ENCODE results near the gene PKLR.

The PKLR gene

DNA sequence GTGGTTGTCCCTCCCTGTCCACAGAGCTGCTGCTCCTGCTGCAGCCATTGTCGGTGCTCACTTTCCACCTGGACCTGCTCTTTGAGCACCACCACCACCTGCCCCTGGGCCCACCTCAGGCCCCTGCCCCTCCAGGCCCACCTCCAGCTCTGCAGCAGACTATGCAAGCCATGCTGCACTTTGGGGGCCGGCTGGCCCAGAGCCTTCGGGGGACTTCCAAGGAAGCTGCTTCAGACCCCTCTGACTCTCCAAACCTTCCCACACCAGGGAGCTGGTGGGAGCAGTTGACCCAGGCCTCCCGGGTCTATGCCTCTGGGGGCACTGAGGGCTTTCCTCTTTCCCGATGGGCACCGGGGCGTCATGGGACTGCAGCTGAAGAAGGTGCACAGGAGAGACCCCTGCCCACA lies 25.4 kb upstream of the PKLR start:
- H3K79me2 ChIP-seq (ENCODE audit: low read length) = no peaks in the 10 kb centered on the region
- no peak overlapping the region for H2AFZ ChIP-seq (ENCODE audit: low read length)
- H4K20me1 ChIP-seq (ENCODE audit: insufficient read depth, low read length) = no peaks in the 10 kb centered on the region
- no peaks in the 10 kb centered on the region for H3K9me3 ChIP-seq (replicated peaks; ENCODE audit: insufficient read depth, low read length)
- no peaks in the 10 kb centered on the region for H3K36me3 ChIP-seq (replicated peaks; ENCODE audit: insufficient read depth, low read length)
- H3K4me1 ChIP-seq (ENCODE audit: low read length) = 0 out of 2 replicates have a peak, but pooled peaks cover 7% of the 10 kb centered on the region
- no peak overlapping the region for H3K9ac ChIP-seq (ENCODE audit: low read length)
- no peak overlapping the region for H3K4me2 ChIP-seq (ENCODE audit: low read depth, low read length)
- TF ChIP-seq, protein P1, sequence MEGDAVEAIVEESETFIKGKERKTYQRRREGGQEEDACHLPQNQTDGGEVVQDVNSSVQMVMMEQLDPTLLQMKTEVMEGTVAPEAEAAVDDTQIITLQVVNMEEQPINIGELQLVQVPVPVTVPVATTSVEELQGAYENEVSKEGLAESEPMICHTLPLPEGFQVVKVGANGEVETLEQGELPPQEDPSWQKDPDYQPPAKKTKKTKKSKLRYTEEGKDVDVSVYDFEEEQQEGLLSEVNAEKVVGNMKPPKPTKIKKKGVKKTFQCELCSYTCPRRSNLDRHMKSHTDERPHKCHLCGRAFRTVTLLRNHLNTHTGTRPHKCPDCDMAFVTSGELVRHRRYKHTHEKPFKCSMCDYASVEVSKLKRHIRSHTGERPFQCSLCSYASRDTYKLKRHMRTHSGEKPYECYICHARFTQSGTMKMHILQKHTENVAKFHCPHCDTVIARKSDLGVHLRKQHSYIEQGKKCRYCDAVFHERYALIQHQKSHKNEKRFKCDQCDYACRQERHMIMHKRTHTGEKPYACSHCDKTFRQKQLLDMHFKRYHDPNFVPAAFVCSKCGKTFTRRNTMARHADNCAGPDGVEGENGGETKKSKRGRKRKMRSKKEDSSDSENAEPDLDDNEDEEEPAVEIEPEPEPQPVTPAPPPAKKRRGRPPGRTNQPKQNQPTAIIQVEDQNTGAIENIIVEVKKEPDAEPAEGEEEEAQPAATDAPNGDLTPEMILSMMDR (IDR thresholded peaks at IDR 0.05; ENCODE audit: low read length) = no peak
- no peak for TF ChIP-seq EZH2phosphoT487 (IDR thresholded peaks at IDR 0.05; ENCODE audit: low read length)
- TF ChIP-seq EZH2 (optimal IDR thresholded peaks at IDR 0.05; ENCODE audit: low read depth, low read length) = no peak
- no peak for DNase-seq
- no peaks in the 10 kb centered on the region for H3K9me2 ChIP-seq (replicated peaks; ENCODE audit: insufficient read depth, low read length)
- no peak overlapping the region for H3K27ac ChIP-seq (ENCODE audit: low read length)
- peaks cover 29% of the 10 kb centered on the region for H3F3A ChIP-seq (ENCODE audit: insufficient read depth, low read length)
- no peaks in the 10 kb centered on the region for H3K27me3 ChIP-seq (replicated peaks; ENCODE audit: insufficient read depth, low read length)
- H3K4me3 ChIP-seq (ENCODE audit: low read length) = no peak overlapping the region

DNA sequence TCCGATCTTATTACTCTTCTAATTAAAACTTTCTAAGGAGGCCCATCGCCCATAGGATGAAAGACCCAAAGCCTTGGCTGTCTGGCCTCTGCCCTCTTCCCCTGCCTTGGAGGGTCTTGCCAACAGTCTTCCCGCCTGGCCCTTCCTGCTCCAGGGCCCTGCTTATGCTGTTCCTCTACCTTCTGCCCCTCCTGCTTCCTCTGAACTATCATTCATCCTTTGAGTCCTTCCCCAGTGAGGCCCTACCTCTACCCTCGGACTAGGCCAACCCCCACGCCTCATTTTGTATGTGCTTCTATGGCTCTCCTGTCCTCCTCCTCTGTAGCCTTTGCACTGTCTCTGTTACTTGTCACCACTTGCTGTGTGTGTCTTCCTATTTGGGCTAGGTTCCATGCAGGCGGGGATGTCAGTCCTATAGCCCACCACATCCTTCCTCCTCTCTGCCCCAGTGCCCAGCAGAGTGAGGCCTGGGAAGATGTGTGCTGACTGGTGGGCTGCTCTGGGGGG lies 24.8 kb upstream of the PKLR start:
- H3K27ac ChIP-seq (ENCODE audit: low read length) = no peak overlapping the region
- H3K4me2 ChIP-seq (ENCODE audit: low read depth, low read length) = no peak overlapping the region

DNA sequence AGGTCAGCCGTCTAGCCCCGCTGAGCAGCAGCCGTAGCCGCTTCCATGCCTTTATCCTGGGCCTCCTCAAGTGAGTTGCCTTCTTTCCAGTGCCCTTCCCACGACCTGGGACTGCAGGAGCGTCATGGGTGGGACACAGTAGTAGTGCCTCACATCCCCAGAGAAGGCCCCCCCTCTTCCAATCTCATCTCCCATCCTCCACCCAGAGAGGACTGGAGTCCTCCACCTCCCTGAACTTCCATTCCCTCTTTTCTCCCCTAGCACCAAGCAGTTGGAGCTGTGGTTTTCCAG lies 24.3 kb upstream of the PKLR start:
- no peak overlapping the region for H2AFZ ChIP-seq (ENCODE audit: low read length)
- 0 out of 2 replicates have a peak, but pooled peaks cover 7% of the 10 kb centered on the region for H3K4me1 ChIP-seq (ENCODE audit: low read length)
- H3K9ac ChIP-seq (ENCODE audit: low read length) = no peak overlapping the region
- H3K79me2 ChIP-seq (ENCODE audit: low read length) = no peaks in the 10 kb centered on the region
- no peak for DNase-seq
- H3F3A ChIP-seq (ENCODE audit: insufficient read depth, low read length) = peaks cover 34% of the 10 kb centered on the region
- no peaks in the 10 kb centered on the region for H3K9me2 ChIP-seq (replicated peaks; ENCODE audit: insufficient read depth, low read length)
- H3K27ac ChIP-seq (ENCODE audit: low read length) = no peak overlapping the region
- TF ChIP-seq, protein P1 (IDR thresholded peaks at IDR 0.05; ENCODE audit: low read length) = no peak
- no peak for TF ChIP-seq EZH2phosphoT487 (IDR thresholded peaks at IDR 0.05; ENCODE audit: low read length)
- TF ChIP-seq EZH2 (optimal IDR thresholded peaks at IDR 0.05; ENCODE audit: low read depth, low read length) = no peak
- H3K36me3 ChIP-seq (replicated peaks; ENCODE audit: insufficient read depth, low read length) = no peaks in the 10 kb centered on the region
- H3K4me2 ChIP-seq (ENCODE audit: low read depth, low read length) = no peak overlapping the region
- no peaks in the 10 kb centered on the region for H3K9me3 ChIP-seq (replicated peaks; ENCODE audit: insufficient read depth, low read length)
- H3K4me3 ChIP-seq (ENCODE audit: low read length) = no peak overlapping the region
- H4K20me1 ChIP-seq (ENCODE audit: insufficient read depth, low read length) = no peaks in the 10 kb centered on the region
- no peaks in the 10 kb centered on the region for H3K27me3 ChIP-seq (replicated peaks; ENCODE audit: insufficient read depth, low read length)

More for the DNA sequence above, 24.8 kb upstream of the PKLR start:
- DNase-seq = no peak
- no peaks in the 10 kb centered on the region for H3K27me3 ChIP-seq (replicated peaks; ENCODE audit: insufficient read depth, low read length)
- 0 out of 2 replicates have a peak, but pooled peaks cover 7% of the 10 kb centered on the region for H3K4me1 ChIP-seq (ENCODE audit: low read length)
- H4K20me1 ChIP-seq (ENCODE audit: insufficient read depth, low read length) = no peaks in the 10 kb centered on the region
- H3K4me3 ChIP-seq (ENCODE audit: low read length) = no peak overlapping the region
- no peak overlapping the region for H2AFZ ChIP-seq (ENCODE audit: low read length)
- H3K9me2 ChIP-seq (replicated peaks; ENCODE audit: insufficient read depth, low read length) = no peaks in the 10 kb centered on the region
- TF ChIP-seq, protein P1 (IDR thresholded peaks at IDR 0.05; ENCODE audit: low read length) = no peak
- no peak for TF ChIP-seq EZH2 (optimal IDR thresholded peaks at IDR 0.05; ENCODE audit: low read depth, low read length)
- no peak for TF ChIP-seq EZH2phosphoT487 (IDR thresholded peaks at IDR 0.05; ENCODE audit: low read length)
- H3K9me3 ChIP-seq (replicated peaks; ENCODE audit: insufficient read depth, low read length) = no peaks in the 10 kb centered on the region
- no peaks in the 10 kb centered on the region for H3K79me2 ChIP-seq (ENCODE audit: low read length)
- no peak overlapping the region for H3K9ac ChIP-seq (ENCODE audit: low read length)
- peaks cover 31% of the 10 kb centered on the region for H3F3A ChIP-seq (ENCODE audit: insufficient read depth, low read length)
- no peaks in the 10 kb centered on the region for H3K36me3 ChIP-seq (replicated peaks; ENCODE audit: insufficient read depth, low read length)

All from MM.1S (cell line).